ENCODE measurements around the gene ADAMTSL1.

Gene ADAMTSL1

DNA sequence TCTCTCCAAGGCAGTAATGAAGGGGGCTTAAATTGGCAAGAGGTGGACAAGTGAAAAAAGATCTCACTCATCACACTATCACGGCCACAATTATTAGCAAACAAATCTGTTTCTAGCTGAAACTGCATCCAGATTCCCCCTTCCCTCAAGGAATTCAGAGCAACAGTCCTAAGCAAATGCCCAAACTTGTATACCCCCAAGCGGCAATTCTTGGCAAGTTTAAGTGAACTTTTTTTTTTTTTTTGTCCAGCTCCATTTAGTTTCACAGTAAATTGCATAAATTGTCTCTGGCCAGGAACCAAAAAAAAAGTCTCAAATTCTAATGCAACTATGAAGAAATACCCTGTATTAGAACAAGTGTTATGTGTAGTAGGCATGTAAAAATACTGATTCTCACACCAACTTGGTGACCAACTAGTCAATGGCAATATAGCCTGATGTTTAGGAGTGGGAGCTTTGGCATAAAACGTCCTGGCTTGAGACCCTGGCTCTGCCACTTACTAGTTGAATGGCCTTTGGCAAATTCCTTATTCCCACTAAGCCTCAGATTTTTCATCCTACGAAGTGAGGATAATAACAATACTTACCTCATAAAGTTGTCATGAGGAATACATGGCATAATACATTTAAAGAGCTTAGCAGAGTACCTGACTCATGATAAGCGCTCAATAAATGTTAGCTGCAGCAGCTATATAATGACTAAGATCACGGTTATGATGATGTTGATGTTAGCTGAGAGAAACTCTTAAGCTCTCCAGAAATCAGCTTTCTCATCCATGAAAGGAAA, 193.2 kb downstream of the ADAMTSL1 start (continued):
- TF ChIP-seq, protein P1, sequence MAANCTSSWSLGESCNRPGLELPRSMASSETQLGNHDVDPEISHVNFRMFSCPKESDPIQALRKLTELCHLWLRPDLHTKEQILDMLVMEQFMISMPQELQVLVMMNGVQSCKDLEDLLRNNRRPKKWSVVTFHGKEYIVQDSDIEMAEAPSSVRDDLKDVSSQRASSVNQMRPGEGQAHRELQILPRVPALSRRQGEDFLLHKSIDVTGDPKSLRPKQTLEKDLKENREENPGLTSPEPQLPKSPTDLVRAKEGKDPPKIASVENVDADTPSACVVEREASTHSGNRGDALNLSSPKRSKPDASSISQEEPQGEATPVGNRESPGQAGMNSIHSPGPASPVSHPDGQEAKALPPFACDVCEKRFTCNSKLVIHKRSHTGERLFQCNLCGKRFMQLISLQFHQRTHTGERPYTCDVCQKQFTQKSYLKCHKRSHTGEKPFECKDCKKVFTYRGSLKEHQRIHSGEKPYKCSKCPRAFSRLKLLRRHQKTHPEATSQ (tag by site-specific recombination; IDR thresholded peaks at IDR 0.05): no peak
- no peak for TF ChIP-seq KLF9 (tag by site-specific recombination; IDR thresholded peaks at IDR 0.05; ENCODE audit: low read depth)
- TF ChIP-seq, protein P2, sequence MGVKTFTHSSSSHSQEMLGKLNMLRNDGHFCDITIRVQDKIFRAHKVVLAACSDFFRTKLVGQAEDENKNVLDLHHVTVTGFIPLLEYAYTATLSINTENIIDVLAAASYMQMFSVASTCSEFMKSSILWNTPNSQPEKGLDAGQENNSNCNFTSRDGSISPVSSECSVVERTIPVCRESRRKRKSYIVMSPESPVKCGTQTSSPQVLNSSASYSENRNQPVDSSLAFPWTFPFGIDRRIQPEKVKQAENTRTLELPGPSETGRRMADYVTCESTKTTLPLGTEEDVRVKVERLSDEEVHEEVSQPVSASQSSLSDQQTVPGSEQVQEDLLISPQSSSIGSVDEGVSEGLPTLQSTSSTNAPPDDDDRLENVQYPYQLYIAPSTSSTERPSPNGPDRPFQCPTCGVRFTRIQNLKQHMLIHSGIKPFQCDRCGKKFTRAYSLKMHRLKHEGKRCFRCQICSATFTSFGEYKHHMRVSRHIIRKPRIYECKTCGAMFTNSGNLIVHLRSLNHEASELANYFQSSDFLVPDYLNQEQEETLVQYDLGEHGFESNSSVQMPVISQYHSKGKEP (tag by site-specific recombination; IDR thresholded peaks at IDR 0.05): peak; percentile 77; the same call in 1 of the 2 replicates

DNA sequence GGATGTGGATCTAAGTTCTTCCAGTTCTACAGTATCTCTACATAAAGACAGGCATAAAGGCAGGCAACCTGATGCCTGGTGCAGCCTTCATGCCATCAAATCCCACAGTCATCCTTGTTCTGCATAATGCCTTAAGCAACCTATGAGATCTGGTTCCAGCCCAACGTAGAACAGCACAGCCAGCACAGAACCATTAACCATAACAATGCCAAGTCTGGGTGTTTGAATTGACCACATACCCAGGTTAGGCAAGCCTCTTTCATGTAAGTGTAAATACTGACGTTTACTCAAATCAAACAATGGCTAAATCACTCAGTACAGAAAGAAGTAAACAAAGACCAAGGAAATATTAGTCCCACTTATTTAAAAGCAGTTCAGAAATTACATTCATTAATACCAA, 195.0 kb downstream of the ADAMTSL1 start:
- Histone ChIP-seq H3K9me3 (ENCODE audit: control insufficient read depth, insufficient read depth, low read depth, low read length) (no peaks in the 10 kb centered on the region), H3K4me3 (ENCODE audit: low read depth, low read length) (no peak overlapping the region), H3K36me3 (ENCODE audit: control insufficient read depth in 2 of 2, insufficient read depth in 1 of 2, low read length in 2 of 2) (no peaks in the 10 kb centered on the region), H3K4me1 (ENCODE audit: control insufficient read depth, insufficient read depth, low read length) (peaks cover 5% of the 10 kb centered on the region; the same call in 1 of the 2 replicates), H3K27ac (ENCODE audit: extremely low read depth, low read depth, low read length) (no peak overlapping the region)
- CTCF ChIA-PET: no interaction called here
- POLR2A ChIA-PET: no interaction called here
- TF ChIP-seq, protein P3, sequence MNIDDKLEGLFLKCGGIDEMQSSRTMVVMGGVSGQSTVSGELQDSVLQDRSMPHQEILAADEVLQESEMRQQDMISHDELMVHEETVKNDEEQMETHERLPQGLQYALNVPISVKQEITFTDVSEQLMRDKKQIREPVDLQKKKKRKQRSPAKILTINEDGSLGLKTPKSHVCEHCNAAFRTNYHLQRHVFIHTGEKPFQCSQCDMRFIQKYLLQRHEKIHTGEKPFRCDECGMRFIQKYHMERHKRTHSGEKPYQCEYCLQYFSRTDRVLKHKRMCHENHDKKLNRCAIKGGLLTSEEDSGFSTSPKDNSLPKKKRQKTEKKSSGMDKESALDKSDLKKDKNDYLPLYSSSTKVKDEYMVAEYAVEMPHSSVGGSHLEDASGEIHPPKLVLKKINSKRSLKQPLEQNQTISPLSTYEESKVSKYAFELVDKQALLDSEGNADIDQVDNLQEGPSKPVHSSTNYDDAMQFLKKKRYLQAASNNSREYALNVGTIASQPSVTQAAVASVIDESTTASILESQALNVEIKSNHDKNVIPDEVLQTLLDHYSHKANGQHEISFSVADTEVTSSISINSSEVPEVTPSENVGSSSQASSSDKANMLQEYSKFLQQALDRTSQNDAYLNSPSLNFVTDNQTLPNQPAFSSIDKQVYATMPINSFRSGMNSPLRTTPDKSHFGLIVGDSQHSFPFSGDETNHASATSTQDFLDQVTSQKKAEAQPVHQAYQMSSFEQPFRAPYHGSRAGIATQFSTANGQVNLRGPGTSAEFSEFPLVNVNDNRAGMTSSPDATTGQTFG (tag by site-specific recombination; IDR thresholded peaks at IDR 0.05; ENCODE audit: borderline replicate concordance): no peak
- TF ChIP-seq ZNF335 (tag by site-specific recombination; conservative IDR thresholded peaks at IDR 0.05): 0 out of 2 replicates have a peak, but pooled peaks have one; percentile 27

DNA sequence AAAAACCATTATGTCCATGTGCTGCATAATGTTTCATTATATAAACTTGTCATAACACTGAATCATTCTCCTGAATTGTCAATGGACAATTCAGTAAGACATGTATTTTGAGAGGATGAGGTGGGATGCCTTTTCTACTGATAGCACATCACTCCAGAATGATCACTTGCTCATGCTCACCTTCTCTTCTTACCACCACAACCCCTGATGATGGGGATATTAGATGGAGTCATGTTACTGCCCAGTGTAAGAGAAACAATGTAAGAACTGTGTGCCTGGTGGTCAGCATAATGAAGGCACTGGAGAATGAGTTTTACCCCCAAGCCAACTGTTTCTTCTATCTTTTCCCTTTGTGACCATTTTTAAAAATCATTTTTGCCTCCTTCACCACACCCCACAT, 198.8 kb downstream of the ADAMTSL1 start:
- TF ChIP-seq KLF1 (tag by site-specific recombination; IDR thresholded peaks at IDR 0.05) (no peak), ZNF707 (tag by site-specific recombination; IDR thresholded peaks at IDR 0.05) (no peak), OSR2 (tag by site-specific recombination; IDR thresholded peaks at IDR 0.05) (no peak), FEZF1 (tag by site-specific recombination; IDR thresholded peaks at IDR 0.05) (no peak), ZNF600 (tag by site-specific recombination; IDR thresholded peaks at IDR 0.05) (no peak), ZNF211 (tag by site-specific recombination; IDR thresholded peaks at IDR 0.05; ENCODE audit: low read depth) (no peak), ZNF404 (tag by site-specific recombination; IDR thresholded peaks at IDR 0.05) (no peak), WT1 (tag by site-specific recombination; IDR thresholded peaks at IDR 0.05) (no peak), ZNF140 (tag by site-specific recombination; IDR thresholded peaks at IDR 0.05) (no peak), ZNF530 (tag by site-specific recombination; IDR thresholded peaks at IDR 0.05; ENCODE audit: low read depth) (no peak)
- TF ChIP-seq, protein P4, sequence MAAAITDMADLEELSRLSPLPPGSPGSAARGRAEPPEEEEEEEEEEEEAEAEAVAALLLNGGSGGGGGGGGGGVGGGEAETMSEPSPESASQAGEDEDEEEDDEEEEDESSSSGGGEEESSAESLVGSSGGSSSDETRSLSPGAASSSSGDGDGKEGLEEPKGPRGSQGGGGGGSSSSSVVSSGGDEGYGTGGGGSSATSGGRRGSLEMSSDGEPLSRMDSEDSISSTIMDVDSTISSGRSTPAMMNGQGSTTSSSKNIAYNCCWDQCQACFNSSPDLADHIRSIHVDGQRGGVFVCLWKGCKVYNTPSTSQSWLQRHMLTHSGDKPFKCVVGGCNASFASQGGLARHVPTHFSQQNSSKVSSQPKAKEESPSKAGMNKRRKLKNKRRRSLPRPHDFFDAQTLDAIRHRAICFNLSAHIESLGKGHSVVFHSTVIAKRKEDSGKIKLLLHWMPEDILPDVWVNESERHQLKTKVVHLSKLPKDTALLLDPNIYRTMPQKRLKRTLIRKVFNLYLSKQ (tag by site-specific recombination; IDR thresholded peaks at IDR 0.05; ENCODE audit: borderline replicate concordance): no peak
- Histone ChIP-seq H3K4me1 (ENCODE audit: control insufficient read depth, insufficient read depth, low read length) (peaks cover 11% of the 10 kb centered on the region), H3K4me3 (ENCODE audit: low read depth, low read length) (no peak overlapping the region), H3K9me3 (ENCODE audit: control insufficient read depth, insufficient read depth, low read depth, low read length) (no peaks in the 10 kb centered on the region), H3K27ac (ENCODE audit: extremely low read depth, low read depth, low read length) (no peak overlapping the region), H3K36me3 (ENCODE audit: control insufficient read depth in 2 of 2, insufficient read depth in 1 of 2, low read length in 2 of 2) (no peaks in the 10 kb centered on the region)
- CTCF ChIA-PET: interaction anchor here (1.1 kb wide), 1 partner anchor 173 kb away, joined by 4 read pairs; no protein-coding TSS in a partner anchor
- POLR2A ChIA-PET: no interaction called here
